K562 (cell line): ENCODE results near the gene UIMC1. TPM values are rescaled to one million over a fixed set of nuclear protein-coding genes. Genes with fewer than 3 reads are reported as not detected.
A peak's percentile ranks its signal among the peaks of the same experiment; 100 is the strongest.

Experiments used
- ATAC-seq: fragments of 200-7000 bp; cut with Tn5 transposase; 3 replicates; pipeline ENCODE4 v1.9.1; 2020; ENCODE audit warnings: moderate library complexity
- BruUV-seq: library from RNA; stranded (reverse); fragments of 400-500 nt; replicated peaks from 2 replicates; lab custom pipeline; 2021; lab: Mats Ljungman, UMichigan
- CTCF ChIA-PET: fragments of 300-600 bp; formaldehyde crosslinking; extraction: SDS; loops from one replicate; lab custom pipeline; 2021; ENCODE audit warnings: low intra/inter-chr PET ratio; lab: Yijun Ruan, JAX
- POLR2A ChIA-PET: fragments of 300-600, 350-650 bp; sonication (Branson Sonifier 250); formaldehyde crosslinking; extraction: SDS; loops from one replicate; lab custom pipeline; 2021; ENCODE audit warnings: antibody characterized with exemption, inconsistent platforms; lab: Yijun Ruan, JAX
- DNase-seq, 4 experiments: peaks; one replicate each; pipeline versions ENCODE4 v3.0.0 to v3.0.0-alpha.2; 2011 to 2018; ENCODE audit warnings: low spot score in 3 of 4, mixed read lengths in 3 of 4; ENCODE audit errors: extremely low read depth in 1 of 4
- FAIRE-seq: peaks from 2 replicates; lab custom pipeline; 2011; peaks lifted over from hg19 to GRCh38; lab: Jason Lieb, UNC
- H2AFZ ChIP-seq: 2 replicates; pipeline ENCODE4 v1.6.0; 2011; ENCODE audit warnings: low read depth, low read length, control low read depth, inconsistent platforms
- H3K27ac ChIP-seq: fragments of 200-600 bp; 3 replicates; pipeline ENCODE4 v1.8.0; 2011; ENCODE audit warnings: low read depth, mild to moderate bottlenecking, control low read depth, inconsistent platforms, low read length, moderate library complexity, mixed read lengths; ENCODE audit errors: extremely low read depth
- H3K27me3 ChIP-seq, 2 experiments: fragments of 300-600 bp in 1 of 2; 2 replicates in 1 of 2; 3 replicates in 1 of 2; pipeline versions ENCODE4 v1.6.0 to v1.8.0; 2011; ENCODE audit warnings: inconsistent platforms in 2 of 2, low read length in 2 of 2, mild to moderate bottlenecking in 1 of 2, mixed read lengths in 1 of 2, moderate library complexity in 1 of 2; ENCODE audit not compliant: control insufficient read depth in 2 of 2, insufficient read depth in 2 of 2
- H3K36me3 ChIP-seq: fragments of 300-600 bp; 3 replicates; pipeline ENCODE4 v1.8.0; 2011; ENCODE audit warnings: mild to moderate bottlenecking, low read length, inconsistent platforms; ENCODE audit not compliant: control insufficient read depth, insufficient read depth
- H3K4me1 ChIP-seq, 2 experiments: fragments of 200-600 bp in 1 of 2; replicated peaks in 1 of 2; 2 replicates in 1 of 2; 3 replicates in 1 of 2; pipeline versions ENCODE4 v1.5.1 to v1.8.0; 2011; ENCODE audit warnings: inconsistent platforms in 2 of 2, low read length in 2 of 2, mild to moderate bottlenecking in 1 of 2, mixed read lengths in 1 of 2, moderate library complexity in 1 of 2; ENCODE audit not compliant: control insufficient read depth in 2 of 2, insufficient read depth in 2 of 2
- H3K4me2 ChIP-seq: 2 replicates; pipeline ENCODE4 v1.6.1; 2011; ENCODE audit warnings: low read length, control low read depth, inconsistent platforms, mixed read lengths; ENCODE audit not compliant: insufficient read depth
- H3K4me3 ChIP-seq: fragments of 200-600 bp; sonication (generic), shearing (Covaris generic); 2 replicates; pipeline ENCODE4 v1.5.1; 2016; ENCODE audit warnings: control low read depth, inconsistent platforms
- H3K79me2 ChIP-seq: fragments of 200-600 bp; 3 replicates; pipeline ENCODE4 v1.8.0; 2011; ENCODE audit warnings: low read length, inconsistent platforms; ENCODE audit not compliant: control insufficient read depth, insufficient read depth
- H3K9ac ChIP-seq, 2 experiments: 2 replicates each; pipeline versions ENCODE4 v1.6.0 to v1.6.1; 2011; ENCODE audit warnings: low read depth in 2 of 2, low read length in 2 of 2, control low read depth in 1 of 2, inconsistent platforms in 1 of 2, mild to moderate bottlenecking in 1 of 2, mixed read lengths in 1 of 2; ENCODE audit not compliant: insufficient read depth in 1 of 2
- H3K9me1 ChIP-seq: one replicate; pipeline ENCODE4 v1.6.0; 2011; ENCODE audit warnings: inconsistent platforms, mild to moderate bottlenecking, low read length, moderate library complexity; ENCODE audit not compliant: control insufficient read depth, insufficient read depth
- H3K9me3 ChIP-seq: replicated peaks from 2 replicates; pipeline ENCODE4 v1.5.1; 2011; ENCODE audit warnings: low read depth, low read length, inconsistent platforms; ENCODE audit not compliant: control insufficient read depth, insufficient read depth
- H4K20me1 ChIP-seq: replicated peaks from 2 replicates; pipeline ENCODE4 v1.6.1; 2011; ENCODE audit warnings: low read length, inconsistent platforms, mixed read lengths; ENCODE audit not compliant: control insufficient read depth, insufficient read depth
- ARID1B ChIP-seq: fragments of 450-650 bp; IDR thresholded peaks from 2 replicates; pipeline ENCODE4 v1.6.1; 2016; ENCODE audit warnings: antibody characterized with exemption, mild to moderate bottlenecking, inconsistent platforms
- JUND ChIP-seq, 2 experiments: IDR thresholded peaks; 2 replicates in 1 of 2; 3 replicates in 1 of 2; pipeline ENCODE4 v1.6.1; 2011; ENCODE audit warnings: borderline replicate concordance in 2 of 2, low read depth in 2 of 2, low read length in 2 of 2, improper control_type of control experiment in 1 of 2, missing biosample characterization in 1 of 2, missing genetic modification characterization in 1 of 2, missing genetic modification reagents in 1 of 2
- MAZ ChIP-seq, 2 experiments: fragments of 450-650 bp in 1 of 2; sonication (generic) in 1 of 2; formaldehyde crosslinking; IDR thresholded peaks in 1 of 2; conservative IDR thresholded peaks in 1 of 2; 2 replicates each; pipeline versions ENCODE4 v1.4.0 to v1.5.0; 2020; ENCODE audit warnings: mild to moderate bottlenecking in 1 of 2, missing genetic modification reagents in 1 of 2
- RAD21 ChIP-seq, 2 experiments: fragments of 250-450 bp in 1 of 2; fragments of 450-650 bp in 1 of 2; sonication (Bioruptor Pico) in 1 of 2; formaldehyde crosslinking in 1 of 2; IDR thresholded peaks in 1 of 2; conservative IDR thresholded peaks in 1 of 2; 2 replicates each; pipeline versions ENCODE4 v1.4.0 to v1.8.0; 2020 to 2022; ENCODE audit warnings: mild to moderate bottlenecking in 2 of 2, moderate library complexity in 1 of 2
- ZFX ChIP-seq: sonication (generic); formaldehyde crosslinking; IDR thresholded peaks from 2 replicates; pipeline ENCODE4 v1.8.0; 2022; ENCODE audit warnings: mild to moderate bottlenecking, missing genetic modification reagents, moderate library complexity
- ZKSCAN3 ChIP-seq: fragments of 250-450 bp; sonication (Bioruptor Pico); IDR thresholded peaks from 2 replicates; pipeline ENCODE4 v1.4.0; 2020
- ZNF121 ChIP-seq: sonication (generic); formaldehyde crosslinking; conservative IDR thresholded peaks from 2 replicates; pipeline ENCODE4 v1.8.0; 2022; ENCODE audit warnings: missing genetic modification reagents
- ZNF41 ChIP-seq: fragments of 250-450 bp; sonication (Bioruptor Pico); conservative IDR thresholded peaks from 2 replicates; pipeline ENCODE4 v1.4.0; 2020; ENCODE audit warnings: mild to moderate bottlenecking
- ZNF431 ChIP-seq: sonication (generic); formaldehyde crosslinking; IDR thresholded peaks from 2 replicates; pipeline ENCODE4 v1.8.0; 2022; ENCODE audit warnings: mild to moderate bottlenecking, missing genetic modification reagents
- WGBS: fragments of 100-300 bp; shearing (Covaris generic); methylation state at CpG from one replicate; pipeline ENCODE4 v1.1.6; 2016; ENCODE audit warnings: low coverage, mixed read lengths; ENCODE audit not compliant: insufficient coverage; ENCODE audit errors: missing lambda C conversion rate; 5-methylcytosine and 5-hydroxymethylcytosine counted together
- in situ Hi-C: fragments of 300-500 bp; cut with MboI; formaldehyde crosslinking; loops from 4 replicates; pipeline ENCODE4 v1.15.0; 2018; ENCODE audit warnings: inconsistent platforms, mixed read lengths
- intact Hi-C: fragments of 100-400 bp; cut with micrococcal nuclease; formaldehyde crosslinking; loops from 2 replicates; pipeline ENCODE4 v1.14.2; 2022
- polyA plus RNA-seq, 8 experiments: library from polyadenylated mRNA; depleted of rRNA in 4 of 8; stranded (reverse) in 5 of 8; unstranded in 3 of 8; fragments of >200 nt; fragmentation: Nextera tagmentation in 2 of 8; fragmentation: Illumina TruSeq in 1 of 8; extraction: Ambion mirVana in 2 of 8; extraction: Trizol in 1 of 8; gene quantifications; 2 replicates each; pipeline versions ENCODE4 v1.2.1 to v1.2.3, GENCODE V29; 2011 to 2014; ENCODE audit warnings: inconsistent platforms in 1 of 8, missing spikeins in 1 of 8
- total RNA-seq, 7 experiments: library from RNA; depleted of rRNA in 6 of 7; stranded (reverse); fragments of >200 nt in 6 of 7; fragmentation: Illumina TruSeq in 2 of 7; extraction: Trizol in 2 of 7; gene quantifications; 2 replicates each; pipeline versions ENCODE4 v1.2.1 to v1.2.3, GENCODE V29; 2011 to 2021; ENCODE audit warnings: low replicate concordance in 1 of 7
- TF ChIP-seq, protein P1 (sequence below), 3 experiments: IDR thresholded peaks in 2 of 3; conservative IDR thresholded peaks in 1 of 3; 2 replicates each; pipeline ENCODE4 v1.5.1; 2011 to 2012; ENCODE audit warnings: low read length in 3 of 3, mild to moderate bottlenecking in 3 of 3, control low read depth in 2 of 3, improper control_type of control experiment in 1 of 3, inconsistent platforms in 1 of 3, low read depth in 1 of 3, mixed read lengths in 1 of 3, moderate library complexity in 1 of 3; ENCODE audit not compliant: insufficient read depth in 2 of 3
- TF ChIP-seq, protein P2 (sequence below): sonication (generic); IDR thresholded peaks from 2 replicates; pipeline ENCODE4 v1.6.1; 2016
- TF ChIP-seq, protein P3 (sequence below): fragments of 250-450 bp; sonication (Bioruptor Pico); IDR thresholded peaks from 2 replicates; pipeline ENCODE4 v1.5.0; 2021; ENCODE audit warnings: mild to moderate bottlenecking, borderline replicate concordance
- TF ChIP-seq, protein P4 (sequence below): fragments of 250-450 bp; sonication (Bioruptor Pico); IDR thresholded peaks from 2 replicates; pipeline ENCODE4 v1.4.0; 2020; ENCODE audit warnings: borderline replicate concordance

The UIMC1 gene
- total and polyA plus RNA-seq, 9 of the 15 experiments (the other 6 are each of a cell fraction or from before 2014, with no cell fraction given): 14.9 to 51.7 (median 36.8) TPM

DNA sequence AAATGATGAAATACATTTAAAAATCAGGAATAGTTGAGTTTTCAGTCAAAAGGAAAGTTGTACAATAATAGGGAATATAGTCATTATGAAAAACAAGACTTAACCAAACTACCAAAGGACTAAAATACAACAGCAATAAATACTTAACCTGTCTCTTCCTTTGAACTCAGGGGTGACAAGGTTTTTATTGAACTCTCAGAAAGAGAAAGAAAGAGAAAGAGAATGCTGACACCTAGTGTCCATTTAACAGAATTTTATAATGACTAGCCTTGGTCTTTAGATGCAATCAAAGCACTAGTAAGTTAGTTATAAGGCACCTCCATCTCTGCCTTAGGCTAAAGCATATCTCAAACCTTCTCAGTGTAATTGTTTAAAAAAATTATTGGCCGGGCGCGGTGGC is 47.5 kb downstream of the UIMC1 start (continued):
- TF ChIP-seq, protein P1, sequence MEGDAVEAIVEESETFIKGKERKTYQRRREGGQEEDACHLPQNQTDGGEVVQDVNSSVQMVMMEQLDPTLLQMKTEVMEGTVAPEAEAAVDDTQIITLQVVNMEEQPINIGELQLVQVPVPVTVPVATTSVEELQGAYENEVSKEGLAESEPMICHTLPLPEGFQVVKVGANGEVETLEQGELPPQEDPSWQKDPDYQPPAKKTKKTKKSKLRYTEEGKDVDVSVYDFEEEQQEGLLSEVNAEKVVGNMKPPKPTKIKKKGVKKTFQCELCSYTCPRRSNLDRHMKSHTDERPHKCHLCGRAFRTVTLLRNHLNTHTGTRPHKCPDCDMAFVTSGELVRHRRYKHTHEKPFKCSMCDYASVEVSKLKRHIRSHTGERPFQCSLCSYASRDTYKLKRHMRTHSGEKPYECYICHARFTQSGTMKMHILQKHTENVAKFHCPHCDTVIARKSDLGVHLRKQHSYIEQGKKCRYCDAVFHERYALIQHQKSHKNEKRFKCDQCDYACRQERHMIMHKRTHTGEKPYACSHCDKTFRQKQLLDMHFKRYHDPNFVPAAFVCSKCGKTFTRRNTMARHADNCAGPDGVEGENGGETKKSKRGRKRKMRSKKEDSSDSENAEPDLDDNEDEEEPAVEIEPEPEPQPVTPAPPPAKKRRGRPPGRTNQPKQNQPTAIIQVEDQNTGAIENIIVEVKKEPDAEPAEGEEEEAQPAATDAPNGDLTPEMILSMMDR (IDR thresholded peaks at IDR 0.05 in 2 of 3, conservative IDR thresholded peaks at IDR 0.05 in 1 of 3; ENCODE audit: insufficient read depth in 2 of 3, low read depth in 1 of 3, low read length in 3 of 3): peak; percentile 34 to 70 (median 46); a peak in 4 of 6 replicates
- peak; percentile 41 to 70 for TF ChIP-seq RAD21 (CRISPR knock-in tag; conservative IDR thresholded peaks at IDR 0.05 in 1 of 2, IDR thresholded peaks at IDR 0.05 in 1 of 2)
- TF ChIP-seq, protein P2, sequence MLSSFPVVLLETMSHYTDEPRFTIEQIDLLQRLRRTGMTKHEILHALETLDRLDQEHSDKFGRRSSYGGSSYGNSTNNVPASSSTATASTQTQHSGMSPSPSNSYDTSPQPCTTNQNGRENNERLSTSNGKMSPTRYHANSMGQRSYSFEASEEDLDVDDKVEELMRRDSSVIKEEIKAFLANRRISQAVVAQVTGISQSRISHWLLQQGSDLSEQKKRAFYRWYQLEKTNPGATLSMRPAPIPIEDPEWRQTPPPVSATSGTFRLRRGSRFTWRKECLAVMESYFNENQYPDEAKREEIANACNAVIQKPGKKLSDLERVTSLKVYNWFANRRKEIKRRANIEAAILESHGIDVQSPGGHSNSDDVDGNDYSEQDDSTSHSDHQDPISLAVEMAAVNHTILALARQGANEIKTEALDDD: 0 out of 2 replicates have a peak, but pooled peaks have one; percentile 40
- TF ChIP-seq ZNF41: no peak

DNA sequence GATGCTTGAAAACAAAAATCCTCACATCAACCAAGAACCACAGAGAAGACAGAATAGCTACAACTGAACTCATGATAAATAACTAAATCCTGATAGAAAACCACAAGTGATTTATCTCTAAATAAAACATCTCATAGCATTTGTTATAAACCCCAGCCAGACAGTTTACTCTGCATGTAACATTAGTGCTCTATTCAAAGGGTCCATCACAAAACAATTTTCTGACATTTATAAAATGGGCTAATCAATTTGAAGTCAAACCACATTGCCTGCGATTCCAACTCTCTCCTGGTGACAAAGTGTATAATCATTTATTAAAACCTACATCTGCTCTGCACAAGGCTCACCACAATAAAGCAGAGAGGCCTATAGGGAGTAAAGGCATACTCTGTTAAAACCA is 49.8 kb downstream of the UIMC1 start:
- no peak overlapping the region for H3K9ac ChIP-seq
- intact Hi-C loops (no loop called here), in situ Hi-C loops (loop anchor here (10.0 kb wide), 1 partner anchor 292 kb away; no protein-coding TSS in a partner anchor)
- H3K36me3 ChIP-seq: peaks cover 63% of the 10 kb centered on the region
- POLR2A ChIA-PET: no interaction called here
- DNase-seq (no peak), ATAC-seq (no peak), FAIRE-seq (no peak)
- CTCF ChIA-PET: no interaction called here
- H3K27me3 ChIP-seq: no peaks in the 10 kb centered on the region
- H2AFZ ChIP-seq: no peak overlapping the region
- BruUV-seq: no TSS peak
- H3K4me1 ChIP-seq: no peaks in the 10 kb centered on the region
- H3K79me2 ChIP-seq: no peaks in the 10 kb centered on the region; the same call in 2 of the 3 replicates
- no peaks in the 10 kb centered on the region for H3K9me1 ChIP-seq
- no peak overlapping the region for H3K4me3 ChIP-seq
- H3K9me3 ChIP-seq: no peaks in the 10 kb centered on the region
- no peaks in the 10 kb centered on the region for H4K20me1 ChIP-seq
- WGBS: 83% methylated on average over 1 of the region's 1 CpG
- no peak overlapping the region for H3K4me2 ChIP-seq
- H3K27ac ChIP-seq: no peak overlapping the region
- TF ChIP-seq ZNF121 (CRISPR knock-in tag) (no peak), ZNF431 (CRISPR knock-in tag) (no peak), JUND (IDR thresholded peaks at IDR 0.05; ENCODE audit: borderline replicate concordance, low read depth, low read length) (no peak), JUND (tag; IDR thresholded peaks at IDR 0.05; ENCODE audit: borderline replicate concordance, low read depth, low read length) (no peak), ZFX (no peak), ARID1B (no peak), ZKSCAN3 (CRISPR knock-in tag) (no peak), MAZ (CRISPR knock-in tag; conservative IDR thresholded peaks at IDR 0.05 in 1 of 2, IDR thresholded peaks at IDR 0.05 in 1 of 2) (no peak)
- TF ChIP-seq, protein P3, sequence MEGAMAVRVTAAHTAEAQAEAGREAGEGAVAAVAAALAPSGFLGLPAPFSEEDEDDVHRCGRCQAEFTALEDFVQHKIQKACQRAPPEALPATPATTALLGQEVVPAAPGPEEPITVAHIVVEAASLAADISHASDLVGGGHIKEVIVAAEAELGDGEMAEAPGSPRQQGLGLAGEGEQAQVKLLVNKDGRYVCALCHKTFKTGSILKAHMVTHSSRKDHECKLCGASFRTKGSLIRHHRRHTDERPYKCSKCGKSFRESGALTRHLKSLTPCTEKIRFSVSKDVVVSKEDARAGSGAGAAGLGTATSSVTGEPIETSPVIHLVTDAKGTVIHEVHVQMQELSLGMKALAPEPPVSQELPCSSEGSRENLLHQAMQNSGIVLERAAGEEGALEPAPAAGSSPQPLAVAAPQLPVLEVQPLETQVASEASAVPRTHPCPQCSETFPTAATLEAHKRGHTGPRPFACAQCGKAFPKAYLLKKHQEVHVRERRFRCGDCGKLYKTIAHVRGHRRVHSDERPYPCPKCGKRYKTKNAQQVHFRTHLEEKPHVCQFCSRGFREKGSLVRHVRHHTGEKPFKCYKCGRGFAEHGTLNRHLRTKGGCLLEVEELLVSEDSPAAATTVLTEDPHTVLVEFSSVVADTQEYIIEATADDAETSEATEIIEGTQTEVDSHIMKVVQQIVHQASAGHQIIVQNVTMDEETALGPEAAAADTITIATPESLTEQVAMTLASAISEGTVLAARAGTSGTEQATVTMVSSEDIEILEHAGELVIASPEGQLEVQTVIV: no peak
- TF ChIP-seq, protein P4, sequence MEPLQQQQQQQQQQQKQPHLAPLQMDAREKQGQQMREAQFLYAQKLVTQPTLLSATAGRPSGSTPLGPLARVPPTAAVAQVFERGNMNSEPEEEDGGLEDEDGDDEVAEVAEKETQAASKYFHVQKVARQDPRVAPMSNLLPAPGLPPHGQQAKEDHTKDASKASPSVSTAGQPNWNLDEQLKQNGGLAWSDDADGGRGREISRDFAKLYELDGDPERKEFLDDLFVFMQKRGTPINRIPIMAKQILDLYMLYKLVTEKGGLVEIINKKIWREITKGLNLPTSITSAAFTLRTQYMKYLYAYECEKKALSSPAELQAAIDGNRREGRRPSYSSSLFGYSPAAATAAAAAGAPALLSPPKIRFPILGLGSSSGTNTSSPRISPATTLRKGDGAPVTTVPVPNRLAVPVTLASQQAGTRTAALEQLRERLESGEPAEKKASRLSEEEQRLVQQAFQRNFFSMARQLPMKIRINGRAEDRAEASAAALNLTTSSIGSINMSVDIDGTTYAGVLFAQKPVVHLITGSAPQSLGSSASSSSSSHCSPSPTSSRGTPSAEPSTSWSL (CRISPR knock-in tag): no peak
